GM23338 (cell line): Measurements from ENCODE around the gene H2BK1. TPM values are rescaled to one million over a fixed set of nuclear protein-coding genes. Genes with fewer than 3 reads are reported as not detected.

Source experiments
- ATAC-seq: fragments of 200-7000 bp; cut with Tn5 transposase; 3 replicates; pipeline ENCODE4 v1.9.1; 2020
- DNase-seq: peaks from one replicate; pipeline ENCODE4 v3.0.0-alpha.2; 2015; ENCODE audit warnings: low spot score
- H2AFZ ChIP-seq: fragments of 200-600 bp; sonication (generic); 2 replicates; pipeline ENCODE4 v1.8.0; 2016; ENCODE audit warnings: antibody characterized with exemption, mild to moderate bottlenecking, moderate library complexity
- H3F3A ChIP-seq: fragments of 200-600 bp; sonication (generic); replicated peaks from 2 replicates; pipeline ENCODE4 v1.8.0; 2017; ENCODE audit warnings: antibody characterized with exemption, mixed run types, low read depth
- H3K27ac ChIP-seq: fragments of 200-600 bp; sonication (generic); 2 replicates; pipeline ENCODE4 v1.6.1; 2016; ENCODE audit warnings: low read depth
- H3K27me3 ChIP-seq: fragments of 200-600 bp; sonication (generic); 2 replicates; pipeline ENCODE4 v1.8.0; 2016; ENCODE audit warnings: mild to moderate bottlenecking, mixed run types, moderate library complexity; ENCODE audit not compliant: insufficient read depth
- H3K36me3 ChIP-seq: fragments of 200-600 bp; sonication (generic); 2 replicates; pipeline ENCODE4 v1.8.0; 2016; ENCODE audit warnings: mild to moderate bottlenecking; ENCODE audit not compliant: insufficient read depth
- H3K4me1 ChIP-seq: fragments of 200-600 bp; sonication (generic); 2 replicates; pipeline ENCODE4 v1.8.0; 2016; ENCODE audit warnings: mild to moderate bottlenecking, moderate library complexity; ENCODE audit not compliant: insufficient read depth
- H3K4me2 ChIP-seq: fragments of 200-600 bp; sonication (generic); 2 replicates; pipeline ENCODE4 v1.7.1; 2017; ENCODE audit warnings: mixed run types
- H3K4me3 ChIP-seq: fragments of 200-600 bp; sonication (generic); 2 replicates; pipeline ENCODE4 v1.6.1; 2016; ENCODE audit warnings: mixed run types
- H3K79me2 ChIP-seq: fragments of 200-600 bp; sonication (generic); replicated peaks from 2 replicates; pipeline ENCODE4 v1.8.0; 2017; ENCODE audit warnings: mild to moderate bottlenecking; ENCODE audit not compliant: insufficient read depth
- H3K9me2 ChIP-seq: fragments of 200-600 bp; sonication (generic); 2 replicates; pipeline ENCODE4 v1.8.0; 2017; ENCODE audit not compliant: insufficient read depth
- H4K20me1 ChIP-seq: fragments of 200-600 bp; sonication (generic); replicated peaks from 2 replicates; pipeline ENCODE4 v1.8.0; 2017; ENCODE audit warnings: mild to moderate bottlenecking; ENCODE audit not compliant: insufficient read depth
- H3K27ac Mint-ChIP-seq: 2 replicates; pipeline ENCODE4 v1.8.0; 2020; ENCODE audit warnings: inconsistent platforms, mild to moderate bottlenecking, moderate library complexity, mixed read lengths
- H3K27me3 Mint-ChIP-seq: 3 replicates; pipeline ENCODE4 v1.8.0; 2022; ENCODE audit warnings: low read depth, mild to moderate bottlenecking, moderate library complexity, mixed read lengths, inconsistent platforms; ENCODE audit not compliant: insufficient read depth, poor library complexity
- H3K36me3 Mint-ChIP-seq: 3 replicates; pipeline ENCODE4 v1.8.0; 2021; ENCODE audit warnings: low read depth, mild to moderate bottlenecking, inconsistent platforms, moderate library complexity, mixed read lengths
- H3K4me1 Mint-ChIP-seq: 3 replicates; pipeline ENCODE4 v1.8.0; 2020; ENCODE audit warnings: mild to moderate bottlenecking, inconsistent platforms, mixed read lengths
- H3K4me3 Mint-ChIP-seq: 3 replicates; pipeline ENCODE4 v1.8.0; 2021; ENCODE audit warnings: moderate library complexity, mild to moderate bottlenecking, inconsistent platforms, mixed read lengths
- H3K9me3 Mint-ChIP-seq: 3 replicates; pipeline ENCODE4 v1.8.0; 2020; ENCODE audit warnings: moderate library complexity, mild to moderate bottlenecking, inconsistent platforms, mixed read lengths
- EZH2phosphoT487 ChIP-seq: fragments of 200-600 bp; sonication (generic); IDR thresholded peaks from one replicate; pipeline ENCODE4 v1.8.1; 2018; ENCODE audit warnings: antibody characterized with exemption; ENCODE audit not compliant: unreplicated experiment
- NANOG ChIP-seq: IDR thresholded peaks from 2 replicates; pipeline ENCODE4 v1.6.1; 2016; ENCODE audit warnings: antibody characterized with exemption, borderline replicate concordance
- POLR2AphosphoS5 ChIP-seq: IDR thresholded peaks from 2 replicates; pipeline ENCODE4 v1.6.1; 2016; ENCODE audit warnings: antibody characterized with exemption, low read depth
- ZNF114 ChIP-seq: fragments of 250-450 bp; sonication (Bioruptor Pico); IDR thresholded peaks from 2 replicates; pipeline ENCODE4 v1.5.0; 2020; ENCODE audit warnings: mild to moderate bottlenecking, moderate library complexity
- ZNF331 ChIP-seq: fragments of 250-450 bp; sonication (Bioruptor Pico); IDR thresholded peaks from 2 replicates; pipeline ENCODE4 v1.5.0; 2020; ENCODE audit warnings: low read depth, mild to moderate bottlenecking, moderate library complexity
- long read RNA-seq: library from polyadenylated mRNA; unstranded; transcript quantifications from one replicate; pipeline ENCODE4 v2.0.0, GENCODE V29; 2020; ENCODE audit not compliant: unreplicated experiment
- polyA plus RNA-seq: library from polyadenylated mRNA; unstranded; fragments of >200 nt; fragmentation: Nextera tagmentation; extraction: Ambion mirVana; gene quantifications from 2 replicates; pipeline ENCODE4 v1.2.1, GENCODE V29; 2016
- total RNA-seq: library from RNA; depleted of rRNA; stranded (reverse); fragments of >200 nt; shearing (Covaris generic); gene quantifications from 2 replicates; pipeline ENCODE4 v1.2.3, GENCODE V29; 2014; rRNA removed
- TF ChIP-seq, protein P1 (sequence below): IDR thresholded peaks from 2 replicates; pipeline ENCODE4 v1.6.1; 2016; ENCODE audit warnings: antibody characterized with exemption
- TF ChIP-seq, protein P2 (sequence below): IDR thresholded peaks from one replicate; pipeline ENCODE4 v1.6.1; 2018; ENCODE audit warnings: antibody characterized with exemption; ENCODE audit not compliant: unreplicated experiment
- TF ChIP-seq, protein P3 (sequence below), 2 experiments: fragments of 200-600 bp in 1 of 2; sonication (generic) in 1 of 2; conservative IDR thresholded peaks; 2 replicates each; pipeline versions ENCODE4 v1.5.1 to v1.6.1; 2016 to 2017; ENCODE audit warnings: antibody characterized with exemption in 2 of 2, low read depth in 2 of 2, mild to moderate bottlenecking in 2 of 2, moderate library complexity in 1 of 2

H2BK1 gene
- total RNA-seq: not detected in 2 replicates
- not detected in 2 replicates for polyA plus RNA-seq
- long read RNA-seq: 0 reads

DNA sequence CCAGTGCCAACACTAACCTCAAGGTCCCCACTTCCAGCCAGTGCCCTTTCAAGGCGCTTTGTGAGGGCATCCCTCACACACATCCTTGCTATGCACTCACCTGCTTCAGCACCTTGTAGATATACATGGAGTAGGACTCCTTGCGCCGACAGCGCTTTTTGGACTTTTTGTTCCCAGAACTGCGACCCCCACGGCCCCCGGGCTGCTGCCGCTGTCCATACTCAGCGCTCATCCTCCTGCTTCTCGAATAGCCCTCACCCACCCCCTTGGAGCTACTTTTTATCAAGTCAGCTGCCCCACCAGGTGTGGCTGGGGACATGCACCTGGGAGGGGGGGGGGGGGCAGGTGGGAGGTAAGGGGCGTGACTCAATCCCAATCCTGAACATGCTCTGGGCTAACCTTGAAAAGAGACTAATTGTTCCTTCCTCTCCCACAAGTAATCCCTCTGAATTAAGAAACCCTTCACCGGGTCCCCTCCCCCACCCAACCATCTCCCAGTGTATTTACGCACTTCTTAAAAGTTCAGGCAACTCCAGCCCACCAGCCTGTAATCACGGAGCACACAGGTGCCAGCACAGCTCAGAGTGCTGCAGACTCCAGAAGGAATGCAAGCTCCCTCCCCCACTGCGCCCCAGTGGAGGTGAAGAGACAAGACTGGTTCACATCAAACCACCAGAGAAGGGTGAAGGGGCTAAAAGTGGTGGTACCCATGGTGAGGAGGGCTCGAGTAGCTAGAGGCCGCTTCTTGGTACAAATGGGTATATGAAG lies at the start of gene H2BK1:
H2BK1 (minus strand) TSS at position 402 of the 768 bp plus-strand sequence; CDS start at position 232, 170 bp downstream.
- DNase-seq (peak; percentile 63), ATAC-seq (peak; percentile 81)
- Histone ChIP-seq H3K79me2 (no peaks in the 10 kb centered on the region), H3K27me3 (no peaks in the 10 kb centered on the region), H3K36me3 (peaks cover 5% of the 10 kb centered on the region), H3K4me2 (peak within 1 kb of the TSS; percentile 46; the same call in 1 of the 2 replicates), H3K4me3 (no peak within 1 kb of the TSS), H3F3A (no peaks in the 10 kb centered on the region), H3K9me2 (no peaks in the 10 kb centered on the region), H3K4me1 (peaks cover 7% of the 10 kb centered on the region), H4K20me1 (no peaks in the 10 kb centered on the region; the same call in 1 of the 2 replicates), H3K27ac (no peak within 1 kb of the TSS), H2AFZ (no peak within 1 kb of the TSS)
- Mint-ChIP-seq H3K4me1 (peaks cover 15% of the 10 kb centered on the region), H3K27me3 (peaks cover 20% of the 10 kb centered on the region), H3K9me3 (no peaks in the 10 kb centered on the region), H3K36me3 (peaks cover 32% of the 10 kb centered on the region), H3K27ac (peak within 1 kb of the TSS; percentile 47; the same call in 1 of the 2 replicates), H3K4me3 (no peak within 1 kb of the TSS)
- no peak for TF ChIP-seq ZNF331 (CRISPR knock-in tag)

DNA sequence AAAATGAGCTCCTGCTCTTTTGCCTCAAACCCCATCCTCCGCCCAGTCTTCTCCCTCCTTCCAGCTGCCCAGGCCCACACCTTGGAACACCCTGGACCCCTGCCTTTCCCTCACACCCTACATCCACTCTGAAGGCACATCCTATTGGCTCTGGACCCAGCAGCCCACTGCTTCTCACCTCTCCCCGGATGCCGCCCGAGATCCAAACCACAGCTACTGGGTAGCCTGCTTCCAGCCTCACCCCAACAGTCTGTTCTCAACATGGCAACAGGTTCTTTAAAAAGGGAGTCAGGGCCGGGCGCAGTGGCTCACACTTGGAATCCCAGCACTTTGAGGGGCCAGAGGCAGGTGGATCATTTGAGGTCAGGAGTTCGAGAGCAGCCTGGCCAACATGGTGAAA lies 47.7 kb upstream of the H2BK1 start:
- Histone ChIP-seq H3K27ac (no peak overlapping the region), H3K36me3 (no peaks in the 10 kb centered on the region), H4K20me1 (no peaks in the 10 kb centered on the region), H3K4me1 (peaks cover 4% of the 10 kb centered on the region; the same call in 1 of the 2 replicates), H3K4me2 (no peak overlapping the region), H3K27me3 (peaks cover 16% of the 10 kb centered on the region), H2AFZ (no peak overlapping the region), H3F3A (peaks cover under 1% of the 10 kb centered on the region; the same call in 1 of the 2 replicates), H3K4me3 (no peak overlapping the region), H3K9me2 (no peaks in the 10 kb centered on the region), H3K79me2 (no peaks in the 10 kb centered on the region)
- no peaks in the 10 kb centered on the region; the same call in 2 of the 3 replicates for H3K36me3 Mint-ChIP-seq
- H3K27me3 Mint-ChIP-seq: peaks cover 33% of the 10 kb centered on the region
- H3K9me3 Mint-ChIP-seq: no peaks in the 10 kb centered on the region
- DNase-seq (no peak), ATAC-seq (no peak)
- H3K27ac Mint-ChIP-seq: no peak overlapping the region
- H3K4me3 Mint-ChIP-seq: no peak overlapping the region
- peaks cover 27% of the 10 kb centered on the region for H3K4me1 Mint-ChIP-seq
- TF ChIP-seq EZH2phosphoT487: no peak
- TF ChIP-seq NANOG: no peak
- TF ChIP-seq POLR2AphosphoS5: no peak
- TF ChIP-seq, protein P1, sequence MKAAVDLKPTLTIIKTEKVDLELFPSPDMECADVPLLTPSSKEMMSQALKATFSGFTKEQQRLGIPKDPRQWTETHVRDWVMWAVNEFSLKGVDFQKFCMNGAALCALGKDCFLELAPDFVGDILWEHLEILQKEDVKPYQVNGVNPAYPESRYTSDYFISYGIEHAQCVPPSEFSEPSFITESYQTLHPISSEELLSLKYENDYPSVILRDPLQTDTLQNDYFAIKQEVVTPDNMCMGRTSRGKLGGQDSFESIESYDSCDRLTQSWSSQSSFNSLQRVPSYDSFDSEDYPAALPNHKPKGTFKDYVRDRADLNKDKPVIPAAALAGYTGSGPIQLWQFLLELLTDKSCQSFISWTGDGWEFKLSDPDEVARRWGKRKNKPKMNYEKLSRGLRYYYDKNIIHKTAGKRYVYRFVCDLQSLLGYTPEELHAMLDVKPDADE: no peak
- TF ChIP-seq, protein P2, sequence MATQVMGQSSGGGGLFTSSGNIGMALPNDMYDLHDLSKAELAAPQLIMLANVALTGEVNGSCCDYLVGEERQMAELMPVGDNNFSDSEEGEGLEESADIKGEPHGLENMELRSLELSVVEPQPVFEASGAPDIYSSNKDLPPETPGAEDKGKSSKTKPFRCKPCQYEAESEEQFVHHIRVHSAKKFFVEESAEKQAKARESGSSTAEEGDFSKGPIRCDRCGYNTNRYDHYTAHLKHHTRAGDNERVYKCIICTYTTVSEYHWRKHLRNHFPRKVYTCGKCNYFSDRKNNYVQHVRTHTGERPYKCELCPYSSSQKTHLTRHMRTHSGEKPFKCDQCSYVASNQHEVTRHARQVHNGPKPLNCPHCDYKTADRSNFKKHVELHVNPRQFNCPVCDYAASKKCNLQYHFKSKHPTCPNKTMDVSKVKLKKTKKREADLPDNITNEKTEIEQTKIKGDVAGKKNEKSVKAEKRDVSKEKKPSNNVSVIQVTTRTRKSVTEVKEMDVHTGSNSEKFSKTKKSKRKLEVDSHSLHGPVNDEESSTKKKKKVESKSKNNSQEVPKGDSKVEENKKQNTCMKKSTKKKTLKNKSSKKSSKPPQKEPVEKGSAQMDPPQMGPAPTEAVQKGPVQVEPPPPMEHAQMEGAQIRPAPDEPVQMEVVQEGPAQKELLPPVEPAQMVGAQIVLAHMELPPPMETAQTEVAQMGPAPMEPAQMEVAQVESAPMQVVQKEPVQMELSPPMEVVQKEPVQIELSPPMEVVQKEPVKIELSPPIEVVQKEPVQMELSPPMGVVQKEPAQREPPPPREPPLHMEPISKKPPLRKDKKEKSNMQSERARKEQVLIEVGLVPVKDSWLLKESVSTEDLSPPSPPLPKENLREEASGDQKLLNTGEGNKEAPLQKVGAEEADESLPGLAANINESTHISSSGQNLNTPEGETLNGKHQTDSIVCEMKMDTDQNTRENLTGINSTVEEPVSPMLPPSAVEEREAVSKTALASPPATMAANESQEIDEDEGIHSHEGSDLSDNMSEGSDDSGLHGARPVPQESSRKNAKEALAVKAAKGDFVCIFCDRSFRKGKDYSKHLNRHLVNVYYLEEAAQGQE: no peak
- TF ChIP-seq, protein P3, sequence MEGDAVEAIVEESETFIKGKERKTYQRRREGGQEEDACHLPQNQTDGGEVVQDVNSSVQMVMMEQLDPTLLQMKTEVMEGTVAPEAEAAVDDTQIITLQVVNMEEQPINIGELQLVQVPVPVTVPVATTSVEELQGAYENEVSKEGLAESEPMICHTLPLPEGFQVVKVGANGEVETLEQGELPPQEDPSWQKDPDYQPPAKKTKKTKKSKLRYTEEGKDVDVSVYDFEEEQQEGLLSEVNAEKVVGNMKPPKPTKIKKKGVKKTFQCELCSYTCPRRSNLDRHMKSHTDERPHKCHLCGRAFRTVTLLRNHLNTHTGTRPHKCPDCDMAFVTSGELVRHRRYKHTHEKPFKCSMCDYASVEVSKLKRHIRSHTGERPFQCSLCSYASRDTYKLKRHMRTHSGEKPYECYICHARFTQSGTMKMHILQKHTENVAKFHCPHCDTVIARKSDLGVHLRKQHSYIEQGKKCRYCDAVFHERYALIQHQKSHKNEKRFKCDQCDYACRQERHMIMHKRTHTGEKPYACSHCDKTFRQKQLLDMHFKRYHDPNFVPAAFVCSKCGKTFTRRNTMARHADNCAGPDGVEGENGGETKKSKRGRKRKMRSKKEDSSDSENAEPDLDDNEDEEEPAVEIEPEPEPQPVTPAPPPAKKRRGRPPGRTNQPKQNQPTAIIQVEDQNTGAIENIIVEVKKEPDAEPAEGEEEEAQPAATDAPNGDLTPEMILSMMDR (conservative IDR thresholded peaks at IDR 0.05; ENCODE audit: low read depth in 2 of 2): no peak
- TF ChIP-seq ZNF114 (CRISPR knock-in tag): no peak
